HG03439 (cell line): ENCODE data around the gene UNC13C.
"Not testable (repeated sequence)": the region's sequence is repeated elsewhere in the genome, so short reads cannot be mapped to it uniquely, and the experiment has no call there.

Experiments used
- ATAC-seq: cut with Tn5 transposase; IDR thresholded peaks from one replicate; pipeline ENCODE4 v1.9.1; 2021; ENCODE audit warnings: mild to moderate bottlenecking, moderate library complexity; ENCODE audit not compliant: unreplicated experiment

The UNC13C gene

GRCh38 chr15:53978253-53978906 lies at the start of gene UNC13C:
Gene UNC13C, plus strand, starts transcription at chr15:53978441. Its CDS starts 34,463 bp downstream, at chr15:54012904.
- no peak for ATAC-seq

DNA sequence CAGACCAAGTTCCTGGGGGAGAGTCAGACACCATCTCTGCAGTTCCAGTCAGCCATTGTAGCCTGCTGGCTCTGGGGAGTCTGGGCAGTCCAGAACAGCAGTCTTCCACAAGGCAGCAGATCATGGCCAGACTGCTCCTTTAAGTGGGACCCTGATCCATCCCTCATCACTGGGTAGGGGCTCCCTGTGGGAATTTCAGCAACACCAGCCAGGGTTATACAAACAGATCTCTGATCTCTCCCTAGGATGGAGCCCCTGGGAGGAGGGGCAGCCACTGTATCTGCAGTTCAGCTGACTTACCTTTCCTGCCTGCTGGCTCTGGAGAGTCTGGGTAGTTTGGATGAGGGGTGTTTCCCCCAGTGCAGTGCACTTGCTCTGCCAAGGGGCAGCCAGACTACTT lies 42.1 kb upstream of the UNC13C start:
- no peak for ATAC-seq

GRCh38 chr15:53937632-53938031 lies 40.6 kb upstream of the UNC13C start:
- not testable (repeated sequence) for ATAC-seq

GRCh38 chr15:53950572-53950971 lies 27.7 kb upstream of the UNC13C start:
- ATAC-seq: no peak

- no peak for ATAC-seq
These were observed 22.8 kb upstream of the UNC13C start for GRCh38 chr15:53955396-53955795.

GRCh38 chr15:53962646-53963561 lies 15.3 kb upstream of the UNC13C start:
- ATAC-seq: no peak

GRCh38 chr15:53963801-53964200 lies 14.4 kb upstream of the UNC13C start:
- ATAC-seq: no peak

DNA sequence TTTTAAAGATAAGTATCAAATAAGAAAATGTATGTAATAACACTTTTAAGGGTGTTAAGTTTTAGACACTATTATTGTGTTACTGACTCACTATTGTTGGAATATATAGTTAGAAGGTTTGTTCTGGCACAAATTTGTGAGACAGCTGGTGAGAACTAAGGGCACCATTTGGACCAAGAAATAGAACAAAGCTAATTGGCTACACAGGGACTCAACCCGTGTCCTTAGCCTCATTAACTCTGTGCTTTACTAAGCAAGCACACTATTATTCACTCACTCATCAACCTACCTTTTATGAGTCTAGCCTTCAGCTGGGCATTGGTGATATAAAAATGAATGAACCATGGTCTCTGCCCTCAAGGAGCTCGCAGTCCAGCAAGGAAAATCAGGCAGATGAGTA lies 4.1 kb upstream of the UNC13C start:
- ATAC-seq: no peak

GRCh38 chr15:53974813-53975212 lies 3.4 kb upstream of the UNC13C start:
- ATAC-seq: no peak

DNA sequence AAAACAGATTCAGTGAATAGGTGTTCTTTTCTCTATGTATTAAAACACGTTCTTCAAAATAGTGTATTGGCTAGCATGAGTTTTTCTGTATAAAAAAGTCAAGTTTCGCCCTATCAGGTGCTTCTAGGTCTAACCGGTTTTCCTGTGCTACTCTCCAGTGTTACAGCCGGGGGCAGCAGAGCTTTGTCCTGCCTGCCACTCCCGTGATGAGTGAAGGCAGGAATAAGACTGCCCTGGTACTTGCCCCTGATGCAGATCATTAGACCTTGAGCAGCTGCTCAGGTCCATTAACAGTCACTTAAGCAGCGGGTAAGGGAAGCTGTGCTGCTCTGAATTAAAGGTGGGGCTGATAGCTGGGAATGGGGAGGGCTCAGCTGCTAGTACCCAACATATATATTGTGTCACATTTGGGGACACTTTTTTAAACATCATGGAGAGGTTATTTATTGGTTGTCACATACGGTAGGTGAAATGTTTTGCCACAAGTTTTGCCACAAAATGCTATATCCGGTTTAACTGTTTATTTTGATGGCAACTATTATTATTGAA lies 1.3 kb upstream of the UNC13C start:
- ATAC-seq: no peak

GRCh38 chr15:53979051-53979788 lies 979 bp downstream of the UNC13C start:
- ATAC-seq: no peak

- no peak for ATAC-seq
These were observed 1.8 kb downstream of the UNC13C start for GRCh38 chr15:53980021-53980420.

GRCh38 chr15:53982071-53982680 lies 3.9 kb downstream of the UNC13C start:
- ATAC-seq: no peak

DNA sequence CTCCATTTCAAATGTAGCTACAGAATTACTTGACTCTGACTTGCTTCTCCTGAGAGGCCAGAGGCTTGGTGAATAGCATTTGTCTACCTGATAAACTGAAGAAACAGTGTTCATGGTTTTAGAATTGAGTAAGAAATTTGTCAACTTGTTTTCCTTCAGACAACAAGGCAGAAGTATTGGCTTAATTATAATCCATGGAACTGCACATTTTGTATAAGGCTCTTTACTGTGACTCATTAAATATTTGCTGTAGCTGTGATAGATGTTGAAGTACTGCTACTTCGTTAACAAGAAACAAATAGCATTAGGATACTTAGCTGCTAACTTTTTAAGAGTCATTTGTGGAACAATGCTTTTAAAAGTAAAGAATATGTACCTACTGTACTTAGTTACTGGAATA lies 4.6 kb downstream of the UNC13C start:
- no peak for ATAC-seq

DNA sequence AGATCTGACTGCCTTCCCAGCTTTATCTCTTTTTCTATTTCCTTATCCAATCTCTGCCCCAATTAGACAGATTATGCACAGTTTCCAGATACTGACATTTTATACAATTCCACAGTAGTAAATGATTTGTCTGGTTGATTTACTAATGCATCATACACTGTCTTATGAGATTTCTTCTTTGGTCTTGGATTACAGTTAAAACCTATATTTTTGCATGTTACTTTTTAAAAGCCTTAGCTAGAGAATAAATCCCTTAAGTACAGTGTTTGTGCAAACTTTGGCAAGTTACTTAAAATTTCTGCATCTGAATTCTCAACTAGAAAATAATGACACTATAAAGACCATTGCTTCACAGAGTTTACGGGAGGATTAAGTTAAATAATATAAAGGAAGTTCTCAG lies 6.0 kb downstream of the UNC13C start:
- ATAC-seq: no peak

GRCh38 chr15:53985562-53985961 lies 7.3 kb downstream of the UNC13C start:
- no peak for ATAC-seq

- ATAC-seq: no peak
These were observed 9.2 kb downstream of the UNC13C start for GRCh38 chr15:53987480-53987879.

GRCh38 chr15:54007256-54007655 lies 29.0 kb downstream of the UNC13C start:
- no peak for ATAC-seq

DNA sequence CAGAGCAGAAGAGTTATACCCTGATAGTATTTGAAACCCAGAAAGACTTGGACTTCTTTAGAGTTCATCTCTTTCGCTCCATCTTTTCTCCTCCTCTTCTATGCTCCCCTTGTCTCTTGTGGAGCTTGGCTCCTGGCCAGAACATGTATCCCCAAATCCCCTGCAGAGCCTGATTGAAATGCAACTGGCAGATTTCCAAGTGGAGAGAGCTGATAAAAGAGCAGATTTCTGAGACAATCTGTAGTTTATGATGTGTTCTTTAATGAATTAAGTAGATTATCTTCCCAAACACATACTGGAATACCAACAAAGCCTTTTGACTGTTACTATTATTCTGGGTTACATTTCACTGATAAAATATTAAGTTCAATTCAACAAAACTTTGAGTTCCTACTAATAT lies 33.4 kb downstream of the UNC13C start:
- no peak for ATAC-seq

- no peak for ATAC-seq
These were observed 35.9 kb downstream of the UNC13C start for GRCh38 chr15:54014067-54014655.
